ENCODE results near the gene DTHD1.
A peak's percentile ranks its signal among the peaks of the same experiment; 100 is the strongest.

Gene DTHD1

GRCh38 chr4:36281384-36282106, at the start of gene DTHD1:
DTHD1 (plus strand) TSS chr4:36281616; CDS start chr4:36281759, 143 bp downstream.
- no peak for DNase-seq (ENCODE audit: low read depth in 2 of 2)

- no peak for DNase-seq (ENCODE audit: low read depth in 2 of 2)
These were observed 47.7 kb upstream of the DTHD1 start for GRCh38 chr4:36233567-36234266.

- no peak for DNase-seq (ENCODE audit: low read depth in 2 of 2)
These were observed 46.1 kb upstream of the DTHD1 start for GRCh38 chr4:36235306-36235705.

GRCh38 chr4:36236159-36236558, 45.3 kb upstream of the DTHD1 start:
- DNase-seq (ENCODE audit: low read depth in 2 of 2): no peak

- no peak for DNase-seq (ENCODE audit: low read depth in 2 of 2)
These were observed 43.8 kb upstream of the DTHD1 start for GRCh38 chr4:36237366-36238313.

GRCh38 chr4:36241771-36242170, 39.6 kb upstream of the DTHD1 start:
- DNase-seq (ENCODE audit: low read depth in 2 of 2): no peak

- DNase-seq (ENCODE audit: low read depth in 2 of 2): no peak
These were observed 38.6 kb upstream of the DTHD1 start for GRCh38 chr4:36242629-36243354.

GRCh38 chr4:36243355-36244256, 37.8 kb upstream of the DTHD1 start:
- peak in 1 of 2 donors; percentile 39 for DNase-seq (ENCODE audit: low read depth in 2 of 2)

- DNase-seq (ENCODE audit: low read depth in 2 of 2): peak; percentile 39 to 55
These were observed 36.9 kb upstream of the DTHD1 start, which contains the start of gene ARAP2 for GRCh38 chr4:36244257-36245082. ARAP2 (minus strand) TSS chr4:36244514; CDS start chr4:36229486, 15,028 bp downstream.

- no peak for DNase-seq (ENCODE audit: low read depth in 2 of 2)
These were observed 31.8 kb upstream of the DTHD1 start for GRCh38 chr4:36249610-36250009.

GRCh38 chr4:36251983-36252382, 29.4 kb upstream of the DTHD1 start:
- DNase-seq (ENCODE audit: low read depth in 2 of 2): no peak

GRCh38 chr4:36254371-36254770, 27.0 kb upstream of the DTHD1 start:
- no peak for DNase-seq (ENCODE audit: low read depth in 2 of 2)

- no peak for DNase-seq (ENCODE audit: low read depth in 2 of 2)
These were observed 25.8 kb upstream of the DTHD1 start for GRCh38 chr4:36255577-36255976.

- DNase-seq (ENCODE audit: low read depth in 2 of 2): no peak
These were observed 25.0 kb upstream of the DTHD1 start for GRCh38 chr4:36256398-36256891.

- no peak for DNase-seq (ENCODE audit: low read depth in 2 of 2)
These were observed 20.7 kb upstream of the DTHD1 start for GRCh38 chr4:36260731-36261130.

- no peak for DNase-seq (ENCODE audit: low read depth in 2 of 2)
These were observed 17.1 kb upstream of the DTHD1 start for GRCh38 chr4:36264207-36264826.

GRCh38 chr4:36267486-36268268, 13.7 kb upstream of the DTHD1 start:
- DNase-seq (ENCODE audit: low read depth in 2 of 2): no peak

- no peak for DNase-seq (ENCODE audit: low read depth in 2 of 2)
These were observed 12.3 kb upstream of the DTHD1 start for GRCh38 chr4:36269101-36269500.

All from activated CD4-positive, alpha-beta T cell treated with anti-CD3 and anti-CD28 coated beads for 24 hours (primary cell).